NT2/D1 (cell line): ENCODE data around the gene NADK2.

Experiments
- YY1 ChIP-seq: IDR thresholded peaks from 2 replicates; pipeline ENCODE4 v1.6.1; 2011; ENCODE audit not compliant: insufficient read length, insufficient read depth
- ZNF274 ChIP-seq: IDR thresholded peaks from 2 replicates; pipeline ENCODE4 v1.6.1; 2011; ENCODE audit warnings: mild to moderate bottlenecking, low read depth, low read length

GRCh38 chr5:36237751-36238150, 4.0 kb downstream of the NADK2 start:
- TF ChIP-seq YY1 (no peak), ZNF274 (no peak)
